Esophagus squamous epithelium (tissue), 5 donors: Measurements from ENCODE around the gene KIF6. TPM values are rescaled to one million over a fixed set of nuclear protein-coding genes. Genes with fewer than 3 reads are reported as not detected.

Experiments used
- DNase-seq: peaks from one replicate; lab custom pipeline; 2025; lab: John Stamatoyannopoulos, UW
- H3K27ac ChIP-seq, 4 donors: fragments of 200-600 bp; sonication (generic); one replicate each; pipeline ENCODE4 v1.5.1; 2016 to 2019; ENCODE audit warnings: mild to moderate bottlenecking in 1 of 4
- H3K27me3 ChIP-seq, 4 donors: fragments of 200-600 bp; sonication (generic); 1 replicate in 3 of 4; 2 replicates in 1 of 4; pipeline versions ENCODE4 v1.5.1 to v1.6.0; 2017 to 2021; ENCODE audit warnings: antibody characterized with exemption in 1 of 4
- H3K36me3 ChIP-seq, 3 donors: fragments of 200-600 bp; sonication (generic); one replicate each; pipeline ENCODE4 v1.5.1; 2016 to 2019
- H3K4me1 ChIP-seq, 3 donors: fragments of 200-600 bp; sonication (generic); one replicate each; pipeline ENCODE4 v1.5.1; 2017 to 2019
- H3K4me3 ChIP-seq, 4 donors: fragments of 200-600 bp; sonication (generic); 1 replicate in 3 of 4; 2 replicates in 1 of 4; pipeline ENCODE4 v1.5.1; 2016 to 2019; ENCODE audit warnings: mild to moderate bottlenecking in 2 of 4, moderate library complexity in 1 of 4
- H3K9me3 ChIP-seq, 3 donors: fragments of 200-600 bp; sonication (generic); one replicate each; pipeline ENCODE4 v1.5.1; 2016 to 2019
- CTCF ChIP-seq, 6 experiments: fragments of 450-650 bp in 4 of 6; fragments of 200-600 bp in 2 of 6; sonication (generic) in 2 of 6; IDR thresholded peaks; one replicate each; pipeline ENCODE4 v1.5.1; 2016 to 2019; ENCODE audit warnings: antibody characterized with exemption in 6 of 6, mild to moderate bottlenecking in 4 of 6, moderate library complexity in 4 of 6
- POLR2A ChIP-seq, 4 donors: fragments of 450-650 bp; IDR thresholded peaks; one replicate each; pipeline ENCODE4 v1.6.1; 2017; ENCODE audit warnings: antibody characterized with exemption in 4 of 4, mild to moderate bottlenecking in 4 of 4, moderate library complexity in 3 of 4
- WGBS, 2 donors: methylation state at CpG; one replicate each; pipeline ENCODE4 v1.1.5; 2018; 5-methylcytosine and 5-hydroxymethylcytosine counted together
- intact Hi-C: fragments of 100-400 bp; cut with DNase I; formaldehyde crosslinking; loops from one replicate; pipeline ENCODE4 v1.15.0; 2022
- total RNA-seq, 4 donors: library from RNA; depleted of rRNA; stranded (reverse); fragments of >200 nt; gene quantifications; one replicate each; pipeline ENCODE4 v1.1.0, GENCODE V29; 2016
- donor health status: DM: yes; HTN: yes; CAD: no.

KIF6 gene
- total RNA-seq, 4 donors from 2014 or later, result 0.19 TPM; not detected in 3

- no peak overlapping the region for H3K4me3 ChIP-seq
- no peaks in the 10 kb centered on the region for H3K27me3 ChIP-seq
These were observed 292.7 kb downstream of the KIF6 start for GRCh38 chr6:39432330-39433025.

GRCh38 chr6:39430871-39431523 is 294.2 kb downstream of the KIF6 start:
- no peaks in the 10 kb centered on the region for H3K27me3 ChIP-seq
- no peak overlapping the region for H3K4me3 ChIP-seq
- peaks cover 5 to 25% (median 14%) of the 10 kb centered on the region in 3 donors for H3K4me1 ChIP-seq
- no peak for TF ChIP-seq CTCF (IDR thresholded peaks at IDR 0.05)
- TF ChIP-seq POLR2A (IDR thresholded peaks at IDR 0.05), result no peak
- no peaks in the 10 kb centered on the region for H3K9me3 ChIP-seq
- no peak for DNase-seq
- no peaks in the 10 kb centered on the region for H3K36me3 ChIP-seq
- WGBS, 2 donors, result 47 to 54% methylated on average over 8 to 11 of the region's 11 CpGs
- intact Hi-C loops, result no loop called here
- peak overlapping the region in 3 of 4 donors; percentile 11 to 47 (median 23) for H3K27ac ChIP-seq

More at GRCh38 chr6:39432330-39433025, 292.7 kb downstream of the KIF6 start:
- 84 to 87% methylated on average over 9 to 11 of the region's 11 CpGs for whole genome bisulfite sequencing, 2 donors
- peaks cover 0 to 14% (median 8%) of the 10 kb centered on the region in 3 donors for H3K4me1 ChIP-seq
- no peak for TF ChIP-seq POLR2A (IDR thresholded peaks at IDR 0.05)
- no peak for TF ChIP-seq CTCF (IDR thresholded peaks at IDR 0.05)
- no peak for DNase-seq
- no peak overlapping the region for H3K27ac ChIP-seq
- peaks cover 0 to 5% (median 4%) of the 10 kb centered on the region in 3 donors for H3K9me3 ChIP-seq
- intact Hi-C loops, result no loop called here
- H3K36me3 ChIP-seq, result no peaks in the 10 kb centered on the region

- DNase-seq, result no peak
- no peaks in the 10 kb centered on the region for H3K36me3 ChIP-seq
- H3K27me3 ChIP-seq, result no peaks in the 10 kb centered on the region
- H3K4me1 ChIP-seq, result peaks cover 8 to 30% (median 14%) of the 10 kb centered on the region in 3 donors
- no peak overlapping the region for H3K4me3 ChIP-seq
- H3K9me3 ChIP-seq, result no peaks in the 10 kb centered on the region
- no peak for TF ChIP-seq POLR2A (IDR thresholded peaks at IDR 0.05)
- no peak for TF ChIP-seq CTCF (IDR thresholded peaks at IDR 0.05)
- intact Hi-C loops, result no loop called here
- 82 to 91% methylated on average over 1 of the region's 1 CpG for WGBS, 2 donors
- peak overlapping the region in 2 of 4 donors; percentile 11 to 47 for H3K27ac ChIP-seq
These were observed 294.8 kb downstream of the KIF6 start for GRCh38 chr6:39430446-39430845.

- no peak overlapping the region for H3K27ac ChIP-seq
- H3K27me3 ChIP-seq, result no peaks in the 10 kb centered on the region
- no peak overlapping the region for H3K4me3 ChIP-seq
- TF ChIP-seq POLR2A (IDR thresholded peaks at IDR 0.05), result no peak
- no peak for TF ChIP-seq CTCF (IDR thresholded peaks at IDR 0.05)
- H3K36me3 ChIP-seq, result no peaks in the 10 kb centered on the region
- DNase-seq, result no peak
- peaks cover 8 to 36% (median 14%) of the 10 kb centered on the region in 3 donors for H3K4me1 ChIP-seq
- H3K9me3 ChIP-seq, result no peaks in the 10 kb centered on the region
- 80 to 85% methylated on average over 6 to 7 of the region's 7 CpGs for WGBS, 2 donors
- intact Hi-C loops, result no loop called here
These were observed 296.4 kb downstream of the KIF6 start for GRCh38 chr6:39428816-39429215.

GRCh38 chr6:39428152-39428551 is 297.1 kb downstream of the KIF6 start:
- Histone ChIP-seq H3K36me3 (no peaks in the 10 kb centered on the region), H3K27me3 (no peaks in the 10 kb centered on the region), H3K27ac (no peak overlapping the region), H3K4me1 (peaks cover 8 to 37% (median 14%) of the 10 kb centered on the region in 3 donors), H3K4me3 (no peak overlapping the region), H3K9me3 (no peaks in the 10 kb centered on the region)
- intact Hi-C loops, result no loop called here
- 32 to 54% methylated on average over 3 of the region's 3 CpGs for WGBS, 2 donors
- TF ChIP-seq POLR2A (IDR thresholded peaks at IDR 0.05) (no peak), CTCF (IDR thresholded peaks at IDR 0.05) (no peak)
- DNase-seq, result no peak
